HG03558 (cell line): ENCODE results near the gene TRPM7.
"Not testable (repeated sequence)": the region's sequence is repeated elsewhere in the genome, so short reads cannot be mapped to it uniquely, and the experiment has no call there.

Experiments used
- ATAC-seq: cut with Tn5 transposase; IDR thresholded peaks from one replicate; pipeline ENCODE4 v1.9.1; 2021; ENCODE audit warnings: moderate number of reproducible peaks; ENCODE audit not compliant: unreplicated experiment; ENCODE audit errors: extremely low read depth

The TRPM7 gene

GRCh38 chr15:50577492-50577891 lies 109.1 kb downstream of the TRPM7 start:
- no peak for ATAC-seq

GRCh38 chr15:50576166-50576565 lies 110.4 kb downstream of the TRPM7 start:
- ATAC-seq = no peak

GRCh38 chr15:50573842-50574241 lies 112.8 kb downstream of the TRPM7 start:
- ATAC-seq = not testable (repeated sequence)

GRCh38 chr15:50563756-50564155 lies 122.8 kb downstream of the TRPM7 start:
- no peak for ATAC-seq

GRCh38 chr15:50562735-50563640 lies 123.6 kb downstream of the TRPM7 start:
- no peak for ATAC-seq

- ATAC-seq = no peak
Observed at GRCh38 chr15:50558012-50558411, 128.6 kb downstream of the TRPM7 start.

- no peak for ATAC-seq
Observed at GRCh38 chr15:50556642-50557371, 129.8 kb downstream of the TRPM7 start.

- no peak for ATAC-seq
Observed at GRCh38 chr15:50552238-50552637, 134.4 kb downstream of the TRPM7 start.

GRCh38 chr15:50549326-50549725 lies 137.3 kb downstream of the TRPM7 start:
- ATAC-seq = no peak

GRCh38 chr15:50546566-50546965 lies 140.0 kb downstream of the TRPM7 start, which contains the start of gene USP50:
TSS of gene USP50 (minus strand) at chr15:50546666. CDS start at chr15:50546525, 141 bp downstream.
- ATAC-seq = no peak

- no peak for ATAC-seq
Observed at GRCh38 chr15:50544368-50544767, 142.2 kb downstream of the TRPM7 start.

- no peak for ATAC-seq
Observed at GRCh38 chr15:50543556-50543955, 143.0 kb downstream of the TRPM7 start.

- ATAC-seq = no peak
Observed at GRCh38 chr15:50542887-50543210, 143.7 kb downstream of the TRPM7 start.

GRCh38 chr15:50531766-50532165 lies 154.8 kb downstream of the TRPM7 start:
- no peak for ATAC-seq

- ATAC-seq = no peak
Observed at GRCh38 chr15:50531163-50531562, 155.4 kb downstream of the TRPM7 start.

GRCh38 chr15:50523851-50524251 lies 162.7 kb downstream of the TRPM7 start:
- no peak for ATAC-seq

- no peak for ATAC-seq
Observed at GRCh38 chr15:50519740-50520425, 166.7 kb downstream of the TRPM7 start.

GRCh38 chr15:50513001-50513400 lies 173.6 kb downstream of the TRPM7 start:
- no peak for ATAC-seq
